Measurements from ENCODE around the gene DPP3.

The DPP3 gene

DNA sequence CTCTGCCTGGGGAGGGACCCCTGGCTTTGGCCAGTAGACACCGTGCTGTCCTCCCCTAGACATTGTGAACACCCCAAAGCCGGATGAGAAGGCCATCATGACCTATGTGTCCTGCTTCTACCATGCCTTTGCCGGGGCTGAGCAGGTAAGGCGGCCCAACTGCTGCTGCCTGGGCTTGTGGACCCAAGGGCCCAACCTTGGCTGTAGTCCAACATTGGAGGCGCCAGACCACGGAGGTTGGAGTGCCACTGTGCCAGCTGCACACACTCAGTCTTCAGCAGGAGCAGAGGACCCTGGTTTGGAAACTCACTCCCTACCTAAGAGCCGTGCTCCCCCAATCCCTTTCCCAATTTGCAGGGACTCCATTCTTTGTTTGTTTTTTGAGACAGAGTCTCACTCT lies 75.9 kb downstream of the DPP3 start:
- no peak for DNase-seq (ENCODE audit: low read depth in 2 of 2)

GRCh38 chr11:66557733-66558326 lies 77.6 kb downstream of the DPP3 start:
- DNase-seq (ENCODE audit: low read depth in 2 of 2): no peak
